ENCODE results near the gene POM121L12. TPM values are rescaled to one million over a fixed set of nuclear protein-coding genes. Genes with fewer than 3 reads are reported as not detected.

POM121L12 gene
- total RNA-seq, 1 experiment from 2014 or later = not detected

- Histone ChIP-seq H3K27me3 (ENCODE audit: low read length) (no peaks in the 10 kb centered on the region), H4K20me1 (ENCODE audit: low read length) (no peaks in the 10 kb centered on the region), H3F3A (ENCODE audit: low read length, unreplicated experiment) (no peaks in the 10 kb centered on the region), H3K9me3 (ENCODE audit: low read length) (0 out of 2 replicates have a peak, but pooled peaks cover 3% of the 10 kb centered on the region), H3K9me2 (replicated peaks; ENCODE audit: low read length) (no peaks in the 10 kb centered on the region), H3K36me3 (ENCODE audit: low read depth, low read length) (no peaks in the 10 kb centered on the region), H3K4me2 (ENCODE audit: low read length) (no peak overlapping the region), H2AFZ (ENCODE audit: low read length) (no peak overlapping the region), H3K27ac (ENCODE audit: low read length) (no peak overlapping the region), H3K4me1 (ENCODE audit: insufficient read depth, low read length) (no peaks in the 10 kb centered on the region), H3K79me2 (ENCODE audit: low read length) (no peaks in the 10 kb centered on the region), H3K9ac (ENCODE audit: low read length) (no peak overlapping the region), H3K4me3 (ENCODE audit: low read length) (no peak overlapping the region)
- DNase-seq (no peak), ATAC-seq (no peak)
- POLR2A ChIA-PET (ENCODE audit: unreplicated experiment) = no interaction called here
- intact Hi-C loops (cut with micrococcal nuclease) = no loop called here
- no TSS peak for BruUV-seq (replicated peaks)
- TF ChIP-seq EZH2phosphoT487 (IDR thresholded peaks at IDR 0.05; ENCODE audit: borderline replicate concordance, low read length) (no peak), EZH2 (IDR thresholded peaks at IDR 0.05; ENCODE audit: low read length, unreplicated experiment) (no peak)
- TF ChIP-seq, protein P1, sequence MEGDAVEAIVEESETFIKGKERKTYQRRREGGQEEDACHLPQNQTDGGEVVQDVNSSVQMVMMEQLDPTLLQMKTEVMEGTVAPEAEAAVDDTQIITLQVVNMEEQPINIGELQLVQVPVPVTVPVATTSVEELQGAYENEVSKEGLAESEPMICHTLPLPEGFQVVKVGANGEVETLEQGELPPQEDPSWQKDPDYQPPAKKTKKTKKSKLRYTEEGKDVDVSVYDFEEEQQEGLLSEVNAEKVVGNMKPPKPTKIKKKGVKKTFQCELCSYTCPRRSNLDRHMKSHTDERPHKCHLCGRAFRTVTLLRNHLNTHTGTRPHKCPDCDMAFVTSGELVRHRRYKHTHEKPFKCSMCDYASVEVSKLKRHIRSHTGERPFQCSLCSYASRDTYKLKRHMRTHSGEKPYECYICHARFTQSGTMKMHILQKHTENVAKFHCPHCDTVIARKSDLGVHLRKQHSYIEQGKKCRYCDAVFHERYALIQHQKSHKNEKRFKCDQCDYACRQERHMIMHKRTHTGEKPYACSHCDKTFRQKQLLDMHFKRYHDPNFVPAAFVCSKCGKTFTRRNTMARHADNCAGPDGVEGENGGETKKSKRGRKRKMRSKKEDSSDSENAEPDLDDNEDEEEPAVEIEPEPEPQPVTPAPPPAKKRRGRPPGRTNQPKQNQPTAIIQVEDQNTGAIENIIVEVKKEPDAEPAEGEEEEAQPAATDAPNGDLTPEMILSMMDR (conservative IDR thresholded peaks at IDR 0.05; ENCODE audit: low read depth, low read length) = no peak
- CTCF ChIA-PET = no interaction called here
These were observed 27.4 kb downstream of the POM121L12 start for GRCh38 chr7:53062796-53063195.

- Histone ChIP-seq H3K27me3 (ENCODE audit: low read length) (no peaks in the 10 kb centered on the region), H3K9me2 (replicated peaks; ENCODE audit: low read length) (no peaks in the 10 kb centered on the region), H3K27ac (ENCODE audit: low read length) (no peak overlapping the region), H3K79me2 (ENCODE audit: low read length) (no peaks in the 10 kb centered on the region), H3K9me3 (ENCODE audit: low read length) (no peaks in the 10 kb centered on the region), H3K4me3 (ENCODE audit: low read length) (no peak overlapping the region), H2AFZ (ENCODE audit: low read length) (no peak overlapping the region), H3K4me2 (ENCODE audit: low read length) (no peak overlapping the region), H4K20me1 (ENCODE audit: low read length) (no peaks in the 10 kb centered on the region), H3F3A (ENCODE audit: low read length, unreplicated experiment) (no peaks in the 10 kb centered on the region), H3K4me1 (ENCODE audit: insufficient read depth, low read length) (no peaks in the 10 kb centered on the region), H3K9ac (ENCODE audit: low read length) (no peak overlapping the region), H3K36me3 (ENCODE audit: low read depth, low read length) (no peaks in the 10 kb centered on the region)
- ATAC-seq (no peak), DNase-seq (no peak)
- ChIA-PET CTCF (no interaction called here), POLR2A (ENCODE audit: unreplicated experiment) (no interaction called here)
- no TSS peak for BruUV-seq (replicated peaks)
- intact Hi-C loops (cut with micrococcal nuclease) = no loop called here
- no peak for TF ChIP-seq EZH2phosphoT487 (IDR thresholded peaks at IDR 0.05; ENCODE audit: borderline replicate concordance, low read length)
- TF ChIP-seq, protein P1 (conservative IDR thresholded peaks at IDR 0.05; ENCODE audit: low read depth, low read length) = no peak
- TF ChIP-seq EZH2 (IDR thresholded peaks at IDR 0.05; ENCODE audit: low read length, unreplicated experiment) = no peak
These were observed 33.2 kb downstream of the POM121L12 start for GRCh38 chr7:53068673-53069072.

- POLR2A ChIA-PET (ENCODE audit: unreplicated experiment) = no interaction called here
- Histone ChIP-seq H3K27me3 (ENCODE audit: low read length) (no peaks in the 10 kb centered on the region), H3K9ac (ENCODE audit: low read length) (no peak overlapping the region), H3K9me2 (replicated peaks; ENCODE audit: low read length) (no peaks in the 10 kb centered on the region), H3K4me1 (ENCODE audit: insufficient read depth, low read length) (no peaks in the 10 kb centered on the region), H3K4me2 (ENCODE audit: low read length) (no peak overlapping the region), H3K9me3 (ENCODE audit: low read length) (no peaks in the 10 kb centered on the region), H3K27ac (ENCODE audit: low read length) (no peak overlapping the region), H2AFZ (ENCODE audit: low read length) (no peak overlapping the region), H3K36me3 (ENCODE audit: low read depth, low read length) (no peaks in the 10 kb centered on the region), H3K4me3 (ENCODE audit: low read length) (no peak overlapping the region), H4K20me1 (ENCODE audit: low read length) (no peaks in the 10 kb centered on the region), H3K79me2 (ENCODE audit: low read length) (no peaks in the 10 kb centered on the region), H3F3A (ENCODE audit: low read length, unreplicated experiment) (no peaks in the 10 kb centered on the region)
- no TSS peak for BruUV-seq (replicated peaks)
- intact Hi-C loops (cut with micrococcal nuclease) = no loop called here
- CTCF ChIA-PET = no interaction called here
- DNase-seq (no peak), ATAC-seq (no peak)
- TF ChIP-seq EZH2 (IDR thresholded peaks at IDR 0.05; ENCODE audit: low read length, unreplicated experiment) (no peak), EZH2phosphoT487 (IDR thresholded peaks at IDR 0.05; ENCODE audit: borderline replicate concordance, low read length) (no peak)
- TF ChIP-seq, protein P1 (conservative IDR thresholded peaks at IDR 0.05; ENCODE audit: low read depth, low read length) = no peak
These were observed 35.5 kb downstream of the POM121L12 start for GRCh38 chr7:53070883-53071282.

All from PC-3 (cell line).